ENCODE data around the gene GABPA.
"Not testable (repeated sequence)": the region's sequence is repeated elsewhere in the genome, so short reads cannot be mapped to it uniquely, and the experiment has no call there.

The GABPA gene

GRCh38 chr21:25760677-25761076, 25.9 kb downstream of the GABPA start:
- no peak for TF ChIP-seq CTCF (IDR thresholded peaks at IDR 0.05; ENCODE audit: poor library complexity, severe bottlenecking)
- Histone ChIP-seq H3K9me3 (ENCODE audit: severe bottlenecking) (no peaks in the 10 kb centered on the region), H3K27me3 (ENCODE audit: insufficient read depth, poor library complexity, severe bottlenecking) (no peaks in the 10 kb centered on the region), H3K27ac (ENCODE audit: poor library complexity, severe bottlenecking) (no peak overlapping the region), H3K36me3 (ENCODE audit: low read depth) (peaks cover 68% of the 10 kb centered on the region), H3K4me1 (ENCODE audit: insufficient read depth, poor library complexity, severe bottlenecking) (no peaks in the 10 kb centered on the region), H3K4me3 (ENCODE audit: severe bottlenecking) (no peak overlapping the region)
- ATAC-seq (ENCODE audit: low read depth) (no peak), DNase-seq (ENCODE audit: low spot score) (no peak)

- DNase-seq (ENCODE audit: low spot score) (no peak), ATAC-seq (ENCODE audit: low read depth) (no peak)
- no peak overlapping the region for H3K4me3 ChIP-seq (ENCODE audit: severe bottlenecking)
- no peaks in the 10 kb centered on the region for H3K27me3 ChIP-seq (ENCODE audit: insufficient read depth, poor library complexity, severe bottlenecking)
- H3K9me3 ChIP-seq (ENCODE audit: severe bottlenecking), result no peaks in the 10 kb centered on the region
- TF ChIP-seq CTCF (IDR thresholded peaks at IDR 0.05; ENCODE audit: poor library complexity, severe bottlenecking), result no peak
- H3K4me1 ChIP-seq (ENCODE audit: insufficient read depth, poor library complexity, severe bottlenecking), result no peaks in the 10 kb centered on the region
- H3K27ac ChIP-seq (ENCODE audit: poor library complexity, severe bottlenecking), result no peak overlapping the region
- peaks cover 63% of the 10 kb centered on the region for H3K36me3 ChIP-seq (ENCODE audit: low read depth)
These were observed 29.3 kb downstream of the GABPA start for GRCh38 chr21:25764065-25764464.

- Histone ChIP-seq H3K27me3 (ENCODE audit: insufficient read depth, poor library complexity, severe bottlenecking) (no peaks in the 10 kb centered on the region), H3K27ac (ENCODE audit: poor library complexity, severe bottlenecking) (no peak overlapping the region), H3K4me3 (ENCODE audit: severe bottlenecking) (no peak overlapping the region), H3K9me3 (ENCODE audit: severe bottlenecking) (no peaks in the 10 kb centered on the region), H3K36me3 (ENCODE audit: low read depth) (peaks cover 41% of the 10 kb centered on the region), H3K4me1 (ENCODE audit: insufficient read depth, poor library complexity, severe bottlenecking) (no peaks in the 10 kb centered on the region)
- TF ChIP-seq CTCF (IDR thresholded peaks at IDR 0.05; ENCODE audit: poor library complexity, severe bottlenecking), result no peak
- ATAC-seq (ENCODE audit: low read depth) (no peak), DNase-seq (ENCODE audit: low spot score) (no peak)
These were observed 33.1 kb downstream of the GABPA start for GRCh38 chr21:25767921-25768320.

GRCh38 chr21:25772686-25773085, 37.9 kb downstream of the GABPA start:
- Histone ChIP-seq H3K27ac (ENCODE audit: poor library complexity, severe bottlenecking) (no peak overlapping the region), H3K36me3 (ENCODE audit: low read depth) (peaks cover 12% of the 10 kb centered on the region), H3K9me3 (ENCODE audit: severe bottlenecking) (no peaks in the 10 kb centered on the region), H3K4me3 (ENCODE audit: severe bottlenecking) (no peak overlapping the region), H3K27me3 (ENCODE audit: insufficient read depth, poor library complexity, severe bottlenecking) (no peaks in the 10 kb centered on the region), H3K4me1 (ENCODE audit: insufficient read depth, poor library complexity, severe bottlenecking) (no peaks in the 10 kb centered on the region)
- ATAC-seq (ENCODE audit: low read depth), result no peak
- TF ChIP-seq CTCF (IDR thresholded peaks at IDR 0.05; ENCODE audit: poor library complexity, severe bottlenecking), result no peak
- no peak for DNase-seq (ENCODE audit: low spot score)

GRCh38 chr21:25776440-25776839, 41.7 kb downstream of the GABPA start:
- H3K4me3 ChIP-seq (ENCODE audit: severe bottlenecking), result no peak overlapping the region
- no peak for TF ChIP-seq CTCF (IDR thresholded peaks at IDR 0.05; ENCODE audit: poor library complexity, severe bottlenecking)
- H3K4me1 ChIP-seq (ENCODE audit: insufficient read depth, poor library complexity, severe bottlenecking), result no peaks in the 10 kb centered on the region
- no peaks in the 10 kb centered on the region for H3K27me3 ChIP-seq (ENCODE audit: insufficient read depth, poor library complexity, severe bottlenecking)
- no peak overlapping the region for H3K27ac ChIP-seq (ENCODE audit: poor library complexity, severe bottlenecking)
- ATAC-seq (ENCODE audit: low read depth), result no peak
- no peaks in the 10 kb centered on the region; the same call in 1 of the 2 replicates for H3K36me3 ChIP-seq (ENCODE audit: low read depth)
- H3K9me3 ChIP-seq (ENCODE audit: severe bottlenecking), result no peaks in the 10 kb centered on the region
- no peak for DNase-seq (ENCODE audit: low spot score)

GRCh38 chr21:25778126-25778875, 43.5 kb downstream of the GABPA start:
- H3K27me3 ChIP-seq (ENCODE audit: insufficient read depth, poor library complexity, severe bottlenecking), result not testable (repeated sequence)

More at GRCh38 chr21:25778126-25778875, 43.5 kb downstream of the GABPA start:
- not testable (repeated sequence) for DNase-seq (ENCODE audit: low spot score); H3K27ac ChIP-seq (ENCODE audit: poor library complexity, severe bottlenecking); H3K4me3 ChIP-seq (ENCODE audit: severe bottlenecking); H3K9me3 ChIP-seq (ENCODE audit: severe bottlenecking); H3K36me3 ChIP-seq (ENCODE audit: low read depth); H3K4me1 ChIP-seq (ENCODE audit: insufficient read depth, poor library complexity, severe bottlenecking); ATAC-seq (ENCODE audit: low read depth)

Measured in RWPE2 (cell line).